ENCODE results near the gene METRN. TPM values are rescaled to one million over a fixed set of nuclear protein-coding genes. Genes with fewer than 3 reads are reported as not detected.

The METRN gene
- total and polyA plus RNA-seq, 8 donors, result 9.3 to 57.3 (median 15.4) TPM

GRCh38 chr16:703406-703805 lies 11.5 kb upstream of the METRN start:
- Histone ChIP-seq H3K27me3 (peaks cover 70 to 98% of the 10 kb centered on the region in 2 donors), H3K4me1 (no peaks in the 10 kb centered on the region), H3K36me3 (no peaks in the 10 kb centered on the region), H3K9me3 (no peaks in the 10 kb centered on the region), H3K4me3 (no peak overlapping the region), H3K27ac (no peak overlapping the region)
- ATAC-seq, result no peak
- DNase-seq, result no peak
- no peak for TF ChIP-seq CTCF (IDR thresholded peaks at IDR 0.05)
- intact Hi-C loops (cut with DNase I), result no loop called here

GRCh38 chr16:704047-704446 lies 10.9 kb upstream of the METRN start:
- Histone ChIP-seq H3K36me3 (no peaks in the 10 kb centered on the region), H3K4me3 (no peak overlapping the region), H3K27ac (no peak overlapping the region), H3K9me3 (no peaks in the 10 kb centered on the region), H3K27me3 (peaks cover 70 to 99% of the 10 kb centered on the region in 2 donors), H3K4me1 (no peaks in the 10 kb centered on the region)
- ATAC-seq, result no peak
- TF ChIP-seq CTCF (IDR thresholded peaks at IDR 0.05), result no peak
- intact Hi-C loops (cut with DNase I), result no loop called here
- DNase-seq, result no peak

GRCh38 chr16:704552-705380 lies 10.2 kb upstream of the METRN start:
- TF ChIP-seq CTCF (IDR thresholded peaks at IDR 0.05), result no peak
- Histone ChIP-seq H3K27me3 (peaks cover 67 to 99% of the 10 kb centered on the region in 2 donors), H3K36me3 (no peaks in the 10 kb centered on the region), H3K4me3 (no peak overlapping the region), H3K27ac (no peak overlapping the region), H3K4me1 (no peaks in the 10 kb centered on the region), H3K9me3 (no peaks in the 10 kb centered on the region)
- no peak for DNase-seq
- no peak for ATAC-seq
- intact Hi-C loops (cut with DNase I), result no loop called here

GRCh38 chr16:705431-706188 lies 9.3 kb upstream of the METRN start, which contains the start of gene FBXL16:
Gene FBXL16, minus strand, starts transcription at chr16:705801. Its CDS starts 8,396 bp downstream, at chr16:697405.
- H3K4me3 ChIP-seq, result no peak within 1 kb of the TSS
- TF ChIP-seq CTCF (IDR thresholded peaks at IDR 0.05), result no peak
- no peaks in the 10 kb centered on the region for H3K4me1 ChIP-seq
- H3K36me3 ChIP-seq, result no peaks in the 10 kb centered on the region
- ATAC-seq, result no peak
- H3K9me3 ChIP-seq, result no peaks in the 10 kb centered on the region
- intact Hi-C loops (cut with DNase I), result no loop called here
- H3K27ac ChIP-seq, result no peak within 1 kb of the TSS
- no peak for DNase-seq
- H3K27me3 ChIP-seq, result peaks cover 66 to 99% of the 10 kb centered on the region in 2 donors

All from left lung (tissue), 10 donors.